GM12875 (cell line): ENCODE measurements around the gene DIP2C.
"Not testable (repeated sequence)": the region's sequence is repeated elsewhere in the genome, so short reads cannot be mapped to it uniquely, and the experiment has no call there.

Experiments used
- H3K4me3 ChIP-seq: one replicate; pipeline ENCODE4 v1.5.1; 2011; ENCODE audit warnings: low read depth, low read length, control low read depth
- CTCF ChIP-seq: IDR thresholded peaks from 2 replicates; pipeline ENCODE4 v1.5.1; 2011; ENCODE audit warnings: low read depth, mild to moderate bottlenecking, control low read depth, inconsistent platforms, low read length, moderate library complexity, borderline replicate concordance; ENCODE audit not compliant: insufficient read depth

The DIP2C gene

GRCh38 chr10:682931-683447 is 6.5 kb downstream of the DIP2C start:
- no peak for TF ChIP-seq CTCF
- no peak overlapping the region for H3K4me3 ChIP-seq

- no peak for TF ChIP-seq CTCF
- H3K4me3 ChIP-seq = no peak overlapping the region
These were observed 7.7 kb downstream of the DIP2C start for GRCh38 chr10:681670-682318.

GRCh38 chr10:680745-681144 is 8.7 kb downstream of the DIP2C start:
- no peak for TF ChIP-seq CTCF
- H3K4me3 ChIP-seq = no peak overlapping the region

- TF ChIP-seq CTCF = no peak
These were observed 9.3 kb downstream of the DIP2C start for GRCh38 chr10:680146-680545.

GRCh38 chr10:679556-679955 is 9.9 kb downstream of the DIP2C start:
- TF ChIP-seq CTCF = no peak
- no peak overlapping the region for H3K4me3 ChIP-seq

More at GRCh38 chr10:680146-680545, 9.3 kb downstream of the DIP2C start:
- H3K4me3 ChIP-seq = no peak overlapping the region

- not testable (repeated sequence) for H3K4me3 ChIP-seq
These were observed 10.8 kb downstream of the DIP2C start for GRCh38 chr10:678662-679005.

- no peak overlapping the region for H3K4me3 ChIP-seq
- no peak for TF ChIP-seq CTCF
These were observed 11.5 kb downstream of the DIP2C start for GRCh38 chr10:677750-678661.
